Lung (tissue), 12 donors: ENCODE measurements around the gene EPB41L5. TPM values are rescaled to one million over a fixed set of nuclear protein-coding genes. Genes with fewer than 3 reads are reported as not detected.

Experiments used
- ATAC-seq: fragments of 200-7000 bp; cut with Tn5 transposase; one replicate; pipeline ENCODE4 v1.9.1; 2020; ENCODE audit warnings: moderate number of reproducible peaks; ENCODE audit not compliant: insufficient read depth, low FRiP score
- DNase-seq, 3 donors: peaks; one replicate each; pipeline ENCODE4 v3.0.0-alpha.2; 2013 to 2017
- H3K27ac ChIP-seq, 2 donors: one replicate each; pipeline ENCODE4 v1.5.1; 2013; ENCODE audit warnings: mild to moderate bottlenecking in 2 of 2, moderate library complexity in 2 of 2, control low read depth in 1 of 2, inconsistent platforms in 1 of 2, low read depth in 1 of 2, low read length in 1 of 2
- H3K27me3 ChIP-seq, 3 donors: one replicate each; pipeline ENCODE4 v1.5.1; 2013; ENCODE audit warnings: low read length in 2 of 3; ENCODE audit not compliant: control insufficient read depth in 3 of 3, insufficient read depth in 3 of 3
- H3K36me3 ChIP-seq, 4 donors: one replicate each; pipeline ENCODE4 v1.5.1; 2013; ENCODE audit warnings: low read length in 4 of 4, mild to moderate bottlenecking in 1 of 4, moderate library complexity in 1 of 4; ENCODE audit not compliant: control insufficient read depth in 4 of 4, insufficient read depth in 4 of 4
- H3K4me1 ChIP-seq, 5 donors: one replicate each; pipeline ENCODE4 v1.5.1; 2013; ENCODE audit warnings: low read length in 5 of 5, mild to moderate bottlenecking in 2 of 5, moderate library complexity in 1 of 5; ENCODE audit not compliant: control insufficient read depth in 5 of 5, insufficient read depth in 5 of 5
- H3K4me3 ChIP-seq: one replicate; pipeline ENCODE4 v1.5.1; 2013; ENCODE audit warnings: mild to moderate bottlenecking, control low read depth, moderate library complexity
- H3K9ac ChIP-seq, 2 donors: one replicate each; pipeline ENCODE4 v1.5.1; 2013; ENCODE audit warnings: low read length in 2 of 2, control low read depth in 1 of 2; ENCODE audit not compliant: insufficient read depth in 1 of 2
- H3K9me3 ChIP-seq, 4 donors: one replicate each; pipeline ENCODE4 v1.5.1; 2013; ENCODE audit warnings: low read length in 3 of 4, mild to moderate bottlenecking in 1 of 4, moderate library complexity in 1 of 4; ENCODE audit not compliant: control insufficient read depth in 4 of 4, insufficient read depth in 3 of 4
- WGBS, 2 donors: extraction: QIAGEN DNeasy Blood & Tissue Kit; methylation state at CpG; one replicate each; pipeline ENCODE4 v1.1.7; 2013; 5-methylcytosine and 5-hydroxymethylcytosine counted together
- polyA plus RNA-seq, 2 donors: library from polyadenylated mRNA; stranded (reverse); fragments of 200-250 nt; gene quantifications; one replicate each; pipeline ENCODE4 v1.2.1, GENCODE V29; 2013
- total RNA-seq, 2 donors: library from RNA; depleted of rRNA in 1 of 2; stranded (reverse); fragments of >200 nt in 1 of 2; gene quantifications; one replicate each; pipeline ENCODE4 v1.2.1, GENCODE V29; 2014 to 2021
- TF ChIP-seq, protein P1 (sequence below): IDR thresholded peaks from 2 replicates; pipeline ENCODE4 v1.5.1; 2012; ENCODE audit warnings: mild to moderate bottlenecking; ENCODE audit errors: control extremely low read depth, extremely low read depth
- donor health status: control.
- donor health status: control.
- donor health status: Bipolar disorder and iron deficiency.
- donor health status: healthy.
- donor health status: DM: yes; HTN: yes; CAD: no.

EPB41L5 gene
- total and polyA plus RNA-seq, 4 donors: 14.7 to 101 (median 31.3) TPM

DNA sequence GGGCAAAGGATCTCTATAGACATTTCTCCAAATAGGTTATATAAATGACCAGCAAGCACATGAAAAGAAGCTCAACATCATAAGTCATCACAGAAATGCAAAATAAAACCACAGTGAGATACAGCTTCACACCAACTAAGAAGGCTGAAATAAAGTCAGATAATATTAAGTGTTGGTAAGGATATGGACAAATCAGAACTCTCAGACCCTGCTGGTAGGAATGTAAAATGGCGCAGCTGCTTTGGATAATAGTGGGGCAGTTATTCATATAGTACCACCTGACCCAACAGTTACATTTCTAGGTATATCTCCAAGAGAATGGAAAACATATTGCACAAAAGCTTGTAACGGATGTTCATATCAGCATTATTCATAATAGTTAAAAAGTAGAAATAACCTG lies 14.0 kb downstream of the EPB41L5 start:
- Histone ChIP-seq H3K27ac (no peak overlapping the region), H3K9ac (no peak overlapping the region), H3K4me1 (peaks cover 0 to 2% (median 0%) of the 10 kb centered on the region in 5 donors), H3K9me3 (peaks cover 0 to 6% (median 0%) of the 10 kb centered on the region in 4 donors), H3K4me3 (no peak overlapping the region), H3K27me3 (no peaks in the 10 kb centered on the region), H3K36me3 (peaks cover 0 to 9% (median under 1%) of the 10 kb centered on the region in 4 donors)
- TF ChIP-seq, protein P1, sequence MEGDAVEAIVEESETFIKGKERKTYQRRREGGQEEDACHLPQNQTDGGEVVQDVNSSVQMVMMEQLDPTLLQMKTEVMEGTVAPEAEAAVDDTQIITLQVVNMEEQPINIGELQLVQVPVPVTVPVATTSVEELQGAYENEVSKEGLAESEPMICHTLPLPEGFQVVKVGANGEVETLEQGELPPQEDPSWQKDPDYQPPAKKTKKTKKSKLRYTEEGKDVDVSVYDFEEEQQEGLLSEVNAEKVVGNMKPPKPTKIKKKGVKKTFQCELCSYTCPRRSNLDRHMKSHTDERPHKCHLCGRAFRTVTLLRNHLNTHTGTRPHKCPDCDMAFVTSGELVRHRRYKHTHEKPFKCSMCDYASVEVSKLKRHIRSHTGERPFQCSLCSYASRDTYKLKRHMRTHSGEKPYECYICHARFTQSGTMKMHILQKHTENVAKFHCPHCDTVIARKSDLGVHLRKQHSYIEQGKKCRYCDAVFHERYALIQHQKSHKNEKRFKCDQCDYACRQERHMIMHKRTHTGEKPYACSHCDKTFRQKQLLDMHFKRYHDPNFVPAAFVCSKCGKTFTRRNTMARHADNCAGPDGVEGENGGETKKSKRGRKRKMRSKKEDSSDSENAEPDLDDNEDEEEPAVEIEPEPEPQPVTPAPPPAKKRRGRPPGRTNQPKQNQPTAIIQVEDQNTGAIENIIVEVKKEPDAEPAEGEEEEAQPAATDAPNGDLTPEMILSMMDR: no peak
- DNase-seq: no peak
- no peak for ATAC-seq
- WGBS, 2 donors: 96 to 100% methylated on average over 2 of the region's 2 CpGs

DNA sequence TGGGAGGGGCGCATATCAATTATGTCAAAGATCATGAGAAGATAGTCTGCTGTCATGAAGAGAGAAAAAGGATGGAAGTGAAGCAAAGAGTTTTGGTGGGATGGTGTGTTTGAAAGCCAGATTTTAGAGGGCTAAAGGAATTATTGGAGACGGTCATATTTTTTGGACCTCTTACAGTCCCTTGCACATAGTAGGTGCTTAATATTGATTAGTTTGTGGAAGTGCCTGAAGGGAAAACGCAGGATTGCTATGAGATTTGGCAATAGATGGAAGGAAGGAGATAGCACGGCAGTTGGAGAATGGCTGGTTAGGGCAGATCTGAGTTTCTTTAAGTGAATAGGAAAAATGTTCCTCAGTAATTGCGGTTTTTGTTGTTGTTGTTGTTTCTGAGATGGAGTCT lies 15.9 kb downstream of the EPB41L5 start:
- DNase-seq: no peak
- TF ChIP-seq, protein P1: no peak
- peaks cover 0 to 6% (median 0%) of the 10 kb centered on the region in 4 donors for H3K9me3 ChIP-seq
- H3K4me1 ChIP-seq: peaks cover 0 to 2% (median 0%) of the 10 kb centered on the region in 5 donors
- 94 to 95% methylated on average over 5 of the region's 5 CpGs for WGBS, 2 donors
- peaks cover 0 to 9% (median 0%) of the 10 kb centered on the region in 4 donors for H3K36me3 ChIP-seq
- H3K27ac ChIP-seq: no peak overlapping the region
- H3K27me3 ChIP-seq: no peaks in the 10 kb centered on the region
- no peak for ATAC-seq
- no peak overlapping the region for H3K4me3 ChIP-seq
- no peak overlapping the region for H3K9ac ChIP-seq

DNA sequence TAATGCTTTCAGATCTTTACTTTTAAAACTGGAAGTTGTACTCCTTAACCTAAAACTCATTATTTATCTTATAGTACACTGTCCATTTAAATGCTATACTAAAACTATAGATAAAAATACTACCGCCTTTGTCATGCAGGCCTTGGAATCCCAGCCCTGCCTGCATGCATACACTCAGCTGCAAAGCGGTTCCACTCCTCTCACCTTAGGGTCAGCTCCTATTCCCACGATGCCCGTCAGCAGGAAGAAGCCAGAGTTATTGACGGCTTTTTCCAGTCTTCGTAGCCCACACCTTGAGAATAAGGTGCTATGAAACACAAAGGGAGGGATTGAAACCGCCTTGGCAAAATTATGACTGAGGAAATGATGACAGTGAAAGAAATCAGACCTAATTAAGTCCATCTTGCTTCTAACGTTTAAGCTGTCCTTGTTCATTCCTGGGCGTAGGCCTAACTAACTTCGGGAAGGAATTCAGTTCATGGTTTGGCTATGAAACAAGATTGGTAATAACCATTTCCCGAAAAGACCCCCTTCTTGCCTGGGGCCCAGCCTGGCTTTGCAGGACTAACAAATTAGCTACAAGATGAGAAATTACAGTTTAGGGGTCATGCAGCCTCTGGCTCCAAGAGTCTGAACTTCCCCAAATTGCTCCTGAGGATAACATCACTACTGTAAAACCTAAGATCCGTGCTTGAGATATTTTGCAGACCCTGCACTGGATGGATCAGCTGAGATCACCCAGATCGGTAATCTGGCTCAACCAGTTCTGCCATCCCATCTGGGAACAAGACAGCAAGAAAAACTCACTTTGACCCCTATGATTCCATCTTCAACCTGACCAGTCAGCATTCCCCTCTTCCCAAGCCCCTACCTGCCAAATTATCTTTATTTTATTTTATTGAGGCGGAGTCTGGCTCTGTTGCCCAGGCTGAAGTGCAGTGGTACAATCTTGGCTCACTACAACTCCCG lies 17.1 kb downstream of the EPB41L5 start:
- DNase-seq (no peak), ATAC-seq (no peak)
- no peaks in the 10 kb centered on the region for H3K27me3 ChIP-seq
- H3K36me3 ChIP-seq: peaks cover 0 to 9% (median 0%) of the 10 kb centered on the region in 4 donors
- H3K4me1 ChIP-seq: peaks cover 0 to 2% (median 0%) of the 10 kb centered on the region in 5 donors
- 89% methylated on average over 15 of the region's 15 CpGs for WGBS, 2 donors
- TF ChIP-seq, protein P1: no peak
- no peak overlapping the region for H3K4me3 ChIP-seq
- H3K27ac ChIP-seq: no peak overlapping the region
- H3K9ac ChIP-seq: no peak overlapping the region
- H3K9me3 ChIP-seq: peaks cover 0 to 4% (median 0%) of the 10 kb centered on the region in 4 donors
